Measurements from ENCODE around the gene TENM3. TPM values are rescaled to one million over a fixed set of nuclear protein-coding genes. Genes with fewer than 3 reads are reported as not detected.

The TENM3 gene
- total and polyA plus RNA-seq, 2 experiments from 2014 or later = 16.1 to 70.9 TPM

GRCh38 chr4:182278729-182279128 lies 35.5 kb downstream of the TENM3 start:
- WGBS (ENCODE audit: low lambda C conversion rate, missing lambda C conversion rate) = 95% methylated on average over 11 of the region's 11 CpGs
- Histone ChIP-seq H3K9me2 (replicated peaks; ENCODE audit: insufficient read depth) (no peaks in the 10 kb centered on the region), H3K27me3 (no peaks in the 10 kb centered on the region), H3K79me2 (no peaks in the 10 kb centered on the region), H3K4me3 (no peak overlapping the region), H3K4me2 (no peak overlapping the region), H3K27ac (no peak overlapping the region), H4K20me1 (ENCODE audit: insufficient read depth, poor library complexity, severe bottlenecking) (no peaks in the 10 kb centered on the region), H2AFZ (no peak overlapping the region), H3K9me3 (ENCODE audit: low read depth) (no peaks in the 10 kb centered on the region), H3K4me1 (ENCODE audit: insufficient read depth) (peaks cover 19% of the 10 kb centered on the region), H3K36me3 (replicated peaks; ENCODE audit: insufficient read depth, low read depth) (no peaks in the 10 kb centered on the region)
- DNase-seq (ENCODE audit: low spot score) = no peak
- TF ChIP-seq EZH2phosphoT487 (IDR thresholded peaks at IDR 0.05; ENCODE audit: low read depth, severe bottlenecking, unreplicated experiment) = no peak
- no peak for TF ChIP-seq EZH2 (IDR thresholded peaks at IDR 0.05; ENCODE audit: borderline replicate concordance)
- TF ChIP-seq CTCF (IDR thresholded peaks at IDR 0.05; ENCODE audit: poor library complexity) = no peak

GRCh38 chr4:182280436-182281111 lies 37.4 kb downstream of the TENM3 start:
- Histone ChIP-seq H3K4me2 (no peak overlapping the region), H3K27me3 (no peaks in the 10 kb centered on the region), H3K79me2 (no peaks in the 10 kb centered on the region), H3K36me3 (replicated peaks; ENCODE audit: insufficient read depth, low read depth) (no peaks in the 10 kb centered on the region), H3K4me1 (ENCODE audit: insufficient read depth) (peaks cover 19% of the 10 kb centered on the region), H2AFZ (no peak overlapping the region), H3K9me3 (ENCODE audit: low read depth) (no peaks in the 10 kb centered on the region), H3K4me3 (no peak overlapping the region), H3K9me2 (replicated peaks; ENCODE audit: insufficient read depth) (no peaks in the 10 kb centered on the region), H3K27ac (no peak overlapping the region), H4K20me1 (ENCODE audit: insufficient read depth, poor library complexity, severe bottlenecking) (no peaks in the 10 kb centered on the region)
- WGBS (ENCODE audit: low lambda C conversion rate, missing lambda C conversion rate) = 82% methylated on average over 7 of the region's 7 CpGs
- no peak for DNase-seq (ENCODE audit: low spot score)
- TF ChIP-seq CTCF (IDR thresholded peaks at IDR 0.05; ENCODE audit: poor library complexity) = no peak
- TF ChIP-seq EZH2 (IDR thresholded peaks at IDR 0.05; ENCODE audit: borderline replicate concordance) = no peak
- no peak for TF ChIP-seq EZH2phosphoT487 (IDR thresholded peaks at IDR 0.05; ENCODE audit: low read depth, severe bottlenecking, unreplicated experiment)

GRCh38 chr4:182286035-182286434 lies 42.8 kb downstream of the TENM3 start:
- H3K36me3 ChIP-seq (replicated peaks; ENCODE audit: insufficient read depth, low read depth) = no peaks in the 10 kb centered on the region
- 94% methylated on average over 3 of the region's 3 CpGs for WGBS (ENCODE audit: low lambda C conversion rate, missing lambda C conversion rate)
- no peak for DNase-seq (ENCODE audit: low spot score)
- H3K27me3 ChIP-seq = no peaks in the 10 kb centered on the region
- H3K27ac ChIP-seq = no peak overlapping the region
- no peak overlapping the region for H3K4me2 ChIP-seq
- no peaks in the 10 kb centered on the region for H3K79me2 ChIP-seq
- H3K9me3 ChIP-seq (ENCODE audit: low read depth) = no peaks in the 10 kb centered on the region
- H4K20me1 ChIP-seq (ENCODE audit: insufficient read depth, poor library complexity, severe bottlenecking) = no peaks in the 10 kb centered on the region
- H3K4me3 ChIP-seq = no peak overlapping the region
- no peak overlapping the region for H2AFZ ChIP-seq
- H3K9me2 ChIP-seq (replicated peaks; ENCODE audit: insufficient read depth) = no peaks in the 10 kb centered on the region
- TF ChIP-seq EZH2 (IDR thresholded peaks at IDR 0.05; ENCODE audit: borderline replicate concordance) (no peak), CTCF (IDR thresholded peaks at IDR 0.05; ENCODE audit: poor library complexity) (no peak), EZH2phosphoT487 (IDR thresholded peaks at IDR 0.05; ENCODE audit: low read depth, severe bottlenecking, unreplicated experiment) (no peak)
- no peaks in the 10 kb centered on the region for H3K4me1 ChIP-seq (ENCODE audit: insufficient read depth)

All from hepatocyte (in vitro differentiated cells).